Skeletal muscle cell (primary cell): Measurements from ENCODE around the gene SGCD.
"Not testable (repeated sequence)": the region's sequence is repeated elsewhere in the genome, so short reads cannot be mapped to it uniquely, and the experiment has no call there.

ENCODE experiments used
- DNase-seq: peaks from one replicate; pipeline ENCODE4 v3.0.0-alpha.2; 2010; ENCODE audit warnings: low read depth
- H3K4me3 ChIP-seq: 2 replicates; pipeline ENCODE4 v1.5.1; 2011; ENCODE audit warnings: low read depth, mild to moderate bottlenecking, control low read depth, low read length, moderate library complexity

SGCD gene

DNA sequence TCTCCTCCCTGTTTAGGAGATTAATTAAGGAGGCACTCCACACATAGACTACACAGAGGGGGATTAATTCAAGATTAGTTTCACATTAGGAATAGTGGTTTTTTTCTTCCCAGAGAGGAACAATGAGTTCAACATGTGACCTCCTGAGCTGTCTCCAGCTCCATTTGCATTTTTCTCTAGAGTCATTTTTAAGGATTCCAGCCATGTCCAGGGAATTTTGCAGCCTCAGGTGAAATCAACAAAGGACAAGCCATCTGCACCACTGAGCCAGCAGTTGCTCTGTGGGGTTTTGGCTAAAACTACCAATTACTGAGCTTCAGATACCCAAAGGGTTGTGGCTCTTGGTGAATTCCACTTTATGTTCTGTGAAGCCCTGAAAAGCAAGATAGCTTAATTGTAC lies 264.7 kb downstream of the SGCD start:
- no peak overlapping the region for H3K4me3 ChIP-seq
- no peak for DNase-seq

- DNase-seq = no peak
- H3K4me3 ChIP-seq = no peak overlapping the region
Measured at GRCh38 chr5:156593546-156593945, 266.6 kb downstream of the SGCD start.

DNA sequence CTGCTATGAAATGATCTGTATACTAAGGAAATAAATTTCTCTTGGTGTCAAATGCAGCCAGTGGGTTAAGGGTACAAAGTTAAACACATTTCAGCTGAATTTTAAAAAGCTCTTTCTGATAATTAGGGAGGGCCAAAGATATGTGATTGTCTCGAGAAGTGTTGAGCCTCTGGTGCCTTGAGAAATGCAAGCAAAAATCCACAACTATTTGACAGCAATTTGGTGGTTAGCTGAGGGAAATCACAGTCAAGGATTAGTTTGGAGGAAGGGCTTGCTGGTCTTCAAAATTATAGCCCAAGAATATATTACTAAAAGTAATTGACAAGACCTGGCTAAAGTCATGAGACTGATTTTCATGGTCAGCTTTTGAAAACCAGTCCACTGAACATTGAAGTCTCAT lies 267.4 kb downstream of the SGCD start:
- no peak for DNase-seq
- no peak overlapping the region for H3K4me3 ChIP-seq

DNA sequence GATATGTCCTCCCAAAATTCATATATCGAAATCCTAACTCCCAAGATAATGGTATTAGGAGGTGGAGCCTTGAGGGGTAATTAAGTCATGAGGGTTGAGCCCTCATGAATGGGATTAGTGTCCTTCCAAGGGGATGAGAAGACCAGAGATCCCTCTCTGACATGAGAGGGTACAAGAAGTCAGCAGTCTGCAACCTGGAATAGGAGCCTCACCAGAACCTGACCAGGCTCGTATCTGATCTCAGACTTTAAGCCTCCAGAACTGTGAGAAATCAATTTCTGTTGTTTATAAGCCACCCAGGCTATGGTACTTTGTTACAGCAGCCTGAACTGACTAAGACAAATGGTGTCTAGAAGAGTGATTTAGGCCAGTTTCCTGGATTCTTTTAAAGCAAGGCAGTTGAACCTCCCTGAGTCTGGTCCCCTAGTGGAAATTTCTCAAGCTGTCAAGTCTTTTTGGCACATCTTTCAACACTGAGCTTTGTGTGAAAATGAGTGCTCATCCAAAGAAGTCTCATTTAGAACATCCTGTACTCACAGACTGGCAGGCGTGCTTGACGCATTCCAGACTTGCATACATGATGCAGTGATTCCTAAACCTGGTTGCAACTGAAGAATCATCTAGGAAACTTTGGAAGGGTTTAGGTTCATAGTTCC lies 268.3 kb downstream of the SGCD start:
- DNase-seq = peak; percentile 67

GRCh38 chr5:156597276-156597675 lies 270.3 kb downstream of the SGCD start:
- DNase-seq = no peak
- no peak overlapping the region for H3K4me3 ChIP-seq

More for the DNA sequence above, 268.3 kb downstream of the SGCD start:
- H3K4me3 ChIP-seq = no peak overlapping the region

GRCh38 chr5:156598964-156599363 lies 272.0 kb downstream of the SGCD start:
- no peak overlapping the region for H3K4me3 ChIP-seq
- no peak for DNase-seq

- not testable (repeated sequence) for H3K4me3 ChIP-seq, DNase-seq
Measured at GRCh38 chr5:156610582-156610981, 283.6 kb downstream of the SGCD start.

DNA sequence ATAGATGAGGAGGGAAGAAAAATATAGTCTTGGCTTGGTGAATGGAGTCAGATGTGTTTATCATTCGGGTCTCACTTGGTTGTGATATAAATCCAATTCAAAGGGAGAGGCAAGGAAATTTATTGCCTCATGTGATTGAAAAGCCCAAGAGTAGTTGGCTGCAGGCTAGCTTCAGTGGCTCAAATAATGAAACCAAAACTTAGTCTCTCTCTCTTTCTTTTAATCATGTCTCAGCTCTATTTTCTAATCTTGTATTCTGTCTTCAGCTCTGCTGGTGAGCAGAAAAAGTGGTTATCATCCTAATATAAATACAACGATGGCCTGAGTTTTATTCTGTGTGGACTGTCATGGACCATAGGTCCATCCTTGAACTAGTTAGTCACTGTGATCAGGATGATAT lies 288.9 kb downstream of the SGCD start:
- no peak overlapping the region for H3K4me3 ChIP-seq
- DNase-seq = no peak

DNA sequence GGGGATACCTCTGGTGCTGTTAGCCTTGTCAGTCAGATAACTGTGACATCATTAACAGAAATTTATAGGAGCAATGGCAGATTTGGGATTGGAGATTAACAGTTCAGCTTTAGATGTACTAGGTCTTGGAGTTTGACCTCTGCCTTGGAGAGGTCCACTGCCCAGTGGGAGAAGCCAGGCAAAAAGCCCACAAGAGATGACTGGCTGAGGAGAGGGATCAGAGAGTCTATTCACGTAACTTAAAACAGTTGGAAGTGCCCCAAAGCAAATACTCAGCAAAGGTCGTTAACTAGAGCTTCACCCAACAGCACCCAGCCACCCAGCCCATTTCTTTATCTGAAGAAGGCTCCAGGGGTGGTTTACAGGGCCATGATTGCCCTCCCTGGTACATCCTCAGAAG lies 290.5 kb downstream of the SGCD start:
- no peak for DNase-seq
- H3K4me3 ChIP-seq = no peak overlapping the region

DNA sequence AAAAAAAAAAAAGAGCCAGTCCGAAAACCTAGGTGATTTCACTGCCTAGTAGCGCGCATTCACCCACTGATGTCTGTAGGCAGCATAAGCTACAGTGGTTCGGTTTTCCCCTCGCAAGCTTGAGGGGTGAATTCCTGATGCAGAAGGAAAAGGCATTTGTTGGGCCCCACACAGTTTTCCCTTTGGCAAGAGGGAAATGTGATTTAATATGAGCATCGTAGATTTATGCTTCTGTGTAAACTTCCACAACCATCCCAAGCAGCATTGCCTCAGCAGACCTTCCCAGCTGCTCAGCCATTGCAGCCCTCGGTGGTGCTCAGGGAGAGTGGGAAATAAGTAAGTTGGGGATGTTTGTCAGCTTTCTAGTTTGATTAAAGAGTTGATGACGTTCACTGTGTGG lies 291.6 kb downstream of the SGCD start:
- DNase-seq = no peak
- H3K4me3 ChIP-seq = no peak overlapping the region

- H3K4me3 ChIP-seq = no peak overlapping the region
- no peak for DNase-seq
Measured at GRCh38 chr5:156621719-156622118, 294.8 kb downstream of the SGCD start.

DNA sequence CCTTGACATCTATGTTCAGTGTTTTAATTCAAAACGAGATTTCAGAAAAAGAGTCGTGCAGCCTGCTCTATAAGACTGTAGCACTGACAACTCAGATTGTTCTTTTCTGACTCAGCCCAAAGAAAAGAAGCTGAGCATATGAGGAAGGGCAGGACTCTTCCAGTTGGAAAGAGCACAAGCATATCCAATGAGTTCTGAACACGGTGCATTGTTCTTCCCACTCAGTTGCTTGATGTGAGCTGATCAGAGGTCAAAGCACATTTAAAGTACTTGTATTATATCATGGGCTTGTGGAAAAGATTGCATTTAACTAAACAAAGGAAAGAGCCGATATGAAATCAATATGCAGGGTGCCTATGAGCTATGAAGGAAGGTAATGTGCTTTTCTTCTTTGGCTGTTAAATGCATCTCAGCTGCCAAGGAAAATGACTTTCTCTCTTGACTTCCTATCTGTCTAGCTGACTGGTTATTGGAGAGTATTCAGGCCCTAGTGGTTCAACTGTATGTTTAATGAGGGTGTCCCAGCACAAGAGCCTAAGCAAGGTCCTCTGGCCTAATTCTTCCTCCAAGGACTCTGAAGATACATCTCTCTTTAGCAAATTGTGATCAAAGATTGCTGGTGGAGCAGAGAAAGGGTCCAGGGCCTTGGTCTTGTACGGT lies 296.5 kb downstream of the SGCD start:
- DNase-seq = no peak

DNA sequence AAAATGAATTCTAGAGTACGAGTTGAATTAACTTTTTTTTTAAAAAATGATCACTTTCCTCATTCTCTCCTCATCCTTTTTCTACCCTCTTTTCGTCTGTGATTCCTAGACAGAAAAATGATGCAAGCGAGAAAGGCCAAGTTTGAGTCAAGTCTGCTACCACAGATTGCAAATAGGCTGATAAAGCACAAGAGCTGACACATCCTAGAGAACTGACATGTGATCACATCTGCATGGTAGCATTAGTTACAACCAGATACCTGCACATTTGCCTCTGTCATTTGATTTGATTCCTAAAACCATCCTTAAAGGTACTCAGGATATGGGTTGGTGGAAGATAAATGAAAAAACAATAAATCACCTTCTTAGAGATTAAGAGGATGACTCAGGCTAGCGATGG lies 297.7 kb downstream of the SGCD start:
- no peak for DNase-seq
- H3K4me3 ChIP-seq = no peak overlapping the region

More for the DNA sequence above, 296.5 kb downstream of the SGCD start:
- H3K4me3 ChIP-seq = no peak overlapping the region

DNA sequence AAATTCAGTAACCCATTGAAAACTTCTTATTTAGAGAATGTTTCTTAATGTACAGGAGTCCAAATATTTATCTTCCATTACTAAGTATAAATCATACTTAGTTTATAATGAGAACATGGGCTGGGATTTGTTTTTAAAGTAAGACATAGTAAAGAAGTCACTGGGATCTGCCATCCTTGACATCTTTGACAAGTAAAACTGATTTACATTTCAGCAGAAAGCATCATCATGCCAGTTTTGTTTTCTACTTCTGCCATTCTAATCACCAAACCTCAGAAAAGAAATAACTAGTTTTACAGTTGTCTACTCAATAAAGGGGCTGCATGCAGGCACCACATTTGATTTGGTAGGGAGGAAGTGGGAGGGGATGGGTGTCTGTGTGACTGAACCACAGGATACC lies 301.5 kb downstream of the SGCD start:
- DNase-seq = no peak
- H3K4me3 ChIP-seq = no peak overlapping the region

GRCh38 chr5:156631005-156631404 lies 304.0 kb downstream of the SGCD start:
- no peak overlapping the region for H3K4me3 ChIP-seq
- no peak for DNase-seq

GRCh38 chr5:156634301-156634700 lies 307.3 kb downstream of the SGCD start:
- no peak overlapping the region for H3K4me3 ChIP-seq
- DNase-seq = no peak

- DNase-seq = no peak
- H3K4me3 ChIP-seq = no peak overlapping the region
Measured at GRCh38 chr5:156640691-156641241, 313.8 kb downstream of the SGCD start.

GRCh38 chr5:156641686-156642085 lies 314.7 kb downstream of the SGCD start:
- no peak overlapping the region for H3K4me3 ChIP-seq
- DNase-seq = no peak

DNA sequence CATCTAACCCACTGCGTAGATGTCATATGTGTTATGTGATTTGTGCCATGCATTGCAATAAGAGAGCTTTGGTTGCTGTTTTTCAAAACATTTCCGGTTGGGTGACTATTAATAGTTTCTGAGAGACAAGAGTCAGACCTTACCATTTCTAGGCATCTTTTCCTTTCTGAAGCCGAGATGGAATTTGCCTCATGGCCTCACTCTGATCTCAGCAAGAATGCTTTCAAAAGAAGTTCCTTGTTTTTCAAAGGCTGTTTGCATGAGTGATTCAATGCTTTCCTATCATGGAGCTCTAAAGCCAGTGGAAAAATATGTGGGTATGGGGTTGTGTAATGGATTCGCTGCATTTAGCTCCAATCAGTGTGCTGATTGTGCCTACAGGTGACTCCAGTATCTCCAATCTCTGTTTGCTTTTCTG lies 320.1 kb downstream of the SGCD start:
- H3K4me3 ChIP-seq = no peak overlapping the region
- DNase-seq = no peak

GRCh38 chr5:156654444-156654843 lies 327.5 kb downstream of the SGCD start:
- DNase-seq = no peak
- no peak overlapping the region for H3K4me3 ChIP-seq

GRCh38 chr5:156655732-156656131 lies 328.8 kb downstream of the SGCD start:
- no peak for DNase-seq
- no peak overlapping the region for H3K4me3 ChIP-seq
